GM19395 (cell line): Measurements from ENCODE around the gene RGS12.
A peak's percentile ranks its signal among the peaks of the same experiment; 100 is the strongest.

Experiments
- ATAC-seq: cut with Tn5 transposase; IDR thresholded peaks from one replicate; pipeline ENCODE4 v1.9.1; 2021; ENCODE audit warnings: mild to moderate bottlenecking, moderate library complexity; ENCODE audit not compliant: unreplicated experiment

RGS12 gene

GRCh38 chr4:3276986-3277385 is 15.8 kb upstream of the RGS12 start:
- ATAC-seq, result no peak

GRCh38 chr4:3280466-3280865 is 12.4 kb upstream of the RGS12 start:
- ATAC-seq, result no peak

GRCh38 chr4:3283483-3283882 is 9.3 kb upstream of the RGS12 start:
- no peak for ATAC-seq

- no peak for ATAC-seq
Observed at GRCh38 chr4:3283916-3284315, 8.9 kb upstream of the RGS12 start.

- ATAC-seq, result no peak
Observed at GRCh38 chr4:3284734-3285557, 7.9 kb upstream of the RGS12 start.

- peak; percentile 94 for ATAC-seq
Observed at GRCh38 chr4:3285558-3286334, 7.1 kb upstream of the RGS12 start.

GRCh38 chr4:3286335-3287175 is 6.3 kb upstream of the RGS12 start:
- peak; percentile 41 for ATAC-seq

- ATAC-seq, result no peak
Observed at GRCh38 chr4:3287271-3287971, 5.4 kb upstream of the RGS12 start.

GRCh38 chr4:3287972-3288570 is 4.8 kb upstream of the RGS12 start:
- no peak for ATAC-seq

- no peak for ATAC-seq
Observed at GRCh38 chr4:3288571-3289094, 4.2 kb upstream of the RGS12 start.

GRCh38 chr4:3290476-3290875 is 2.3 kb upstream of the RGS12 start:
- ATAC-seq, result no peak

GRCh38 chr4:3290889-3291321 is 1.9 kb upstream of the RGS12 start:
- ATAC-seq, result no peak

GRCh38 chr4:3291411-3291968 is 1.3 kb upstream of the RGS12 start:
- no peak for ATAC-seq

GRCh38 chr4:3291969-3292570 is 751 bp upstream of the RGS12 start:
- ATAC-seq, result peak; percentile 37

GRCh38 chr4:3293401-3294391 is 875 bp downstream of the RGS12 start:
- no peak for ATAC-seq

- ATAC-seq, result no peak
Observed at GRCh38 chr4:3294401-3295241, 1.8 kb downstream of the RGS12 start.
